Measurements from ENCODE around the gene SENP7.

DNA sequence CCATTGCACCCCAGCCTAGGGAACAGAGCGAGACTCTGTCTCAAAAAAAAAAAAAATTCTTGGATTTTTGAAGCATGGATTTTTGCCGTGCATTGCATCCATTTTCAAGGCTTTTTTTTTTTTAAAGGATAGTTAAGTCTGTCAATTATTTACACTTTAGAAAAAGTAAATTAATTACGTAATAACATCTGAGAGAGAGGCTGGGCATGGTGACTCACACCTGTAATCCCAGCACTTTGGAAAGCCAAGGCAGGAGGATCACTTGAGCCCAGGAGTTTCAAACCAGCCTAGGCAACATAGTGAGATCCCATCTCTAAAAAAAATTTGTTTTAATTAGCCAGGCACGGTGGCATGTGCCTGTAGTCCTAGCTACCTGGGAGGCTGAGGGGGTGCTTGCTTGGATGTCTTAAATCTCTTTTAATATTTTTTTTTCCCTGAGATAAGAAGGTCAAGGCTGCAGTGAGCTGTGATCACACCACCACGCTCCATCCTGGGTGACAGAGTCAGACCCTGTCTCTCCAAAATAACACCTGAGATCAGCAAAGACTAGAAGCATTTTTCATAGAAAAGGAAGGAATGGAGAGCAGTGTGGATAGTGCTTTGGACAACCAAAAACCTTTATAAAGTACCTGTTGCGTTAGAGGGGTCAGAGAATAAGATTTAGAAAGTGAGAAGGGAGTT lies 6.8 kb upstream of the SENP7 start:
- TF ChIP-seq GATA3 (IDR thresholded peaks at IDR 0.05; ENCODE audit: low read depth, low read length) (no peak), GATA2 (IDR thresholded peaks at IDR 0.05; ENCODE audit: low read depth, low read length) (no peak)

Data from SH-SY5Y (cell line).